ENCODE measurements around the gene AMIGO1. TPM values are rescaled to one million over a fixed set of nuclear protein-coding genes. Genes with fewer than 3 reads are reported as not detected.

AMIGO1 gene
- polyA plus RNA-seq, 3 donors = 0.05 to 0.26 (median 0.07) TPM

DNA sequence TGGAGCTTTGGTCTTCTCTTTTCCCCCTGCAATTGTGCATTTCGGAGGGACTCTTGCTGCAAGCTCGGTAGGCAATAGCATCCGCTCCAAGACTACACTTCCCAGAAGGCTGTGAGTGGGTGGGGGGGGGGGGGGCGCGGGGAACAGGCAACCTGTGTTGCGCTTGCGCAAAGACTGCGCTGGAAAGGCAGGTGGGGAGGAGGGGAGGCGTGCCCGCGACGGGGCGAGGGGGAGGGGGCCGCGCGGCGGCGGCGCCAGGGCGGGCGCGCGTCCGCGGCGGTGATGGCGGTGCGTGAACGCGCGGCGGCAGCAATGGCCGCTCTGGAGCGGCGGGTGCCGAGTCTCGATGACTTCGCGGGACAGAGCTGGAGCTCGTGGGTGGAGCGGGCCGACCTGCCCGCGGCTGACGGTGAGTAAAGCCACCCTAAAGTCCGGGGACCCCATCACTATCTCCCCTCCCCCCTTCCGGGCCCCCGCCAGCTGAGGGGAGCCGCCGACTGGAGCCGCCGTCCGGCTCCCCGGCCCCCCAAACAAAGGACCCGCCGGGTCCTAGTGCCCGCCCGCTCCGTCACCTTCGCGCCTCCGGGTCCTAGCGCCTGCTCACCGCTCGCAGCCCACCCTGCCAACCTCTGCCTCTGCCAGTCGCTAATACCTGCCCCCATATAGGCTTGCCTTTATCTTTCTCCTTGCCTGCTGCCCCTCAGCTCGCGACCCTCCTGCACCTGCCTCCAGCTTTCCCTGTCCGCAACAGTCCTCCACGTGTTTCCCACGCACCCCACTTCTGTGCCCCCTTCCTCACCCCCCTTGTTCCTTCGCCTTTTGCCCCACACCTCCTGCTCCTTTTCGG is 25.6 kb downstream of the AMIGO1 start, which contains the start of gene ATXN7L2:
TSS of gene ATXN7L2 (plus strand) at position 234 of the 847 bp plus-strand sequence. CDS start at position 283, 49 bp downstream.
- Histone ChIP-seq H3K4me2 (replicated peaks; ENCODE audit: extremely low read depth, low read length, poor library complexity, severe bottlenecking) (peak within 1 kb of the TSS; percentile 100), H3K36me3 (replicated peaks in 1 of 2; ENCODE audit: control insufficient read depth in 1 of 2, insufficient read depth in 2 of 2, low read length in 2 of 2) (no peaks in the 10 kb centered on the region), H3K79me2 (ENCODE audit: insufficient read depth, low read length) (no peaks in the 10 kb centered on the region), H3K4me1 (ENCODE audit: control insufficient read depth in 1 of 2, insufficient read depth in 2 of 2, low read length in 2 of 2) (peaks cover 17 to 19% of the 10 kb centered on the region in 2 donors), H3K27ac (ENCODE audit: low read depth in 1 of 2, low read length in 2 of 2) (peak within 1 kb of the TSS; percentile 71 to 88), H3K27me3 (ENCODE audit: control insufficient read depth in 2 of 2, insufficient read depth in 2 of 2, low read length in 2 of 2) (peaks cover 8 to 31% of the 10 kb centered on the region in 2 donors), H4K20me1 (ENCODE audit: insufficient read depth, low read length) (no peaks in the 10 kb centered on the region), H2AFZ (ENCODE audit: insufficient read depth, low read depth, low read length, poor library complexity, severe bottlenecking) (peak within 1 kb of the TSS; percentile 100), H3K9me3 (replicated peaks in 1 of 2; ENCODE audit: control insufficient read depth in 1 of 2, insufficient read depth in 1 of 2, low read length in 2 of 2) (no peaks in the 10 kb centered on the region), H3K9ac (ENCODE audit: insufficient read depth, low read length, poor library complexity, severe bottlenecking) (peak within 1 kb of the TSS; percentile 93), H3K4me3 (replicated peaks in 1 of 3; ENCODE audit: low read depth in 2 of 3, low read length in 3 of 3) (peak within 1 kb of the TSS; percentile 59 to 93 (median 77))
- WGBS (ENCODE audit: insufficient coverage) = under 1% methylated on average over 66 of the region's 73 CpGs
- TF ChIP-seq, protein P1, sequence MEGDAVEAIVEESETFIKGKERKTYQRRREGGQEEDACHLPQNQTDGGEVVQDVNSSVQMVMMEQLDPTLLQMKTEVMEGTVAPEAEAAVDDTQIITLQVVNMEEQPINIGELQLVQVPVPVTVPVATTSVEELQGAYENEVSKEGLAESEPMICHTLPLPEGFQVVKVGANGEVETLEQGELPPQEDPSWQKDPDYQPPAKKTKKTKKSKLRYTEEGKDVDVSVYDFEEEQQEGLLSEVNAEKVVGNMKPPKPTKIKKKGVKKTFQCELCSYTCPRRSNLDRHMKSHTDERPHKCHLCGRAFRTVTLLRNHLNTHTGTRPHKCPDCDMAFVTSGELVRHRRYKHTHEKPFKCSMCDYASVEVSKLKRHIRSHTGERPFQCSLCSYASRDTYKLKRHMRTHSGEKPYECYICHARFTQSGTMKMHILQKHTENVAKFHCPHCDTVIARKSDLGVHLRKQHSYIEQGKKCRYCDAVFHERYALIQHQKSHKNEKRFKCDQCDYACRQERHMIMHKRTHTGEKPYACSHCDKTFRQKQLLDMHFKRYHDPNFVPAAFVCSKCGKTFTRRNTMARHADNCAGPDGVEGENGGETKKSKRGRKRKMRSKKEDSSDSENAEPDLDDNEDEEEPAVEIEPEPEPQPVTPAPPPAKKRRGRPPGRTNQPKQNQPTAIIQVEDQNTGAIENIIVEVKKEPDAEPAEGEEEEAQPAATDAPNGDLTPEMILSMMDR (IDR thresholded peaks at IDR 0.05) = no peak
- Mint-ChIP-seq H3K9me3 (no peaks in the 10 kb centered on the region), H3K27ac (peak within 1 kb of the TSS; percentile 75 to 94 (median 88)), H3K4me1 (peaks cover 27% of the 10 kb centered on the region), H3K4me3 (peak within 1 kb of the TSS; percentile 89 to 97), H3K36me3 (peaks cover 10 to 17% of the 10 kb centered on the region in 2 donors), H3K27me3 (ENCODE audit: low read depth in 3 of 3) (peaks cover 30 to 38% (median 31%) of the 10 kb centered on the region in 3 donors)
- peak; percentile 88 to 92 (median 88) for DNase-seq
- intact Hi-C loops (cut with micrococcal nuclease) = loop anchor here (2.0 to 5.0 kb wide), 2 partner anchors 57 kb away; partner anchors contain the start of gene PSMA5 (in 2 of the 2)

- H2AFZ ChIP-seq (ENCODE audit: insufficient read depth, low read depth, low read length, poor library complexity, severe bottlenecking) = peak overlapping the region; percentile 100
- 6% methylated on average over 16 of the region's 29 CpGs for WGBS (ENCODE audit: insufficient coverage)
These were observed 26.5 kb downstream of the AMIGO1 start for GRCh38 chr1:109482791-109483671.

More at GRCh38 chr1:109482791-109483671, 26.5 kb downstream of the AMIGO1 start:
- Histone ChIP-seq H3K4me2 (replicated peaks; ENCODE audit: extremely low read depth, low read length, poor library complexity, severe bottlenecking) (peak overlapping the region; percentile 100), H3K27ac (ENCODE audit: low read depth in 1 of 2, low read length in 2 of 2) (no peak overlapping the region), H3K4me1 (ENCODE audit: control insufficient read depth in 1 of 2, insufficient read depth in 2 of 2, low read length in 2 of 2) (peaks cover 24 to 28% of the 10 kb centered on the region in 2 donors), H3K9me3 (replicated peaks in 1 of 2; ENCODE audit: control insufficient read depth in 1 of 2, insufficient read depth in 1 of 2, low read length in 2 of 2) (no peaks in the 10 kb centered on the region), H3K9ac (ENCODE audit: insufficient read depth, low read length, poor library complexity, severe bottlenecking) (peak overlapping the region; percentile 44), H3K79me2 (ENCODE audit: insufficient read depth, low read length) (no peaks in the 10 kb centered on the region), H4K20me1 (ENCODE audit: insufficient read depth, low read length) (no peaks in the 10 kb centered on the region), H3K36me3 (replicated peaks in 1 of 2; ENCODE audit: control insufficient read depth in 1 of 2, insufficient read depth in 2 of 2, low read length in 2 of 2) (no peaks in the 10 kb centered on the region), H3K4me3 (replicated peaks in 1 of 3; ENCODE audit: low read depth in 2 of 3, low read length in 3 of 3) (peak overlapping the region; percentile 53 to 93 (median 66)), H3K27me3 (ENCODE audit: control insufficient read depth in 2 of 2, insufficient read depth in 2 of 2, low read length in 2 of 2) (peaks cover 8 to 31% of the 10 kb centered on the region in 2 donors)
- peak overlapping the region; percentile 89 to 97 for H3K4me3 Mint-ChIP-seq
- no peaks in the 10 kb centered on the region for H3K9me3 Mint-ChIP-seq
- H3K36me3 Mint-ChIP-seq = peaks cover 6 to 11% of the 10 kb centered on the region in 2 donors
- intact Hi-C loops (cut with micrococcal nuclease) = loop anchor here (2.0 to 5.0 kb wide), 2 partner anchors 56 kb away; partner anchors contain the start of gene PSMA5 (in 2 of the 2)
- peak overlapping the region in 2 of 7 donors; percentile 40 to 56 for H3K27ac Mint-ChIP-seq
- H3K4me1 Mint-ChIP-seq = peaks cover 36% of the 10 kb centered on the region
- H3K27me3 Mint-ChIP-seq (ENCODE audit: low read depth in 3 of 3) = peaks cover 32 to 38% (median 35%) of the 10 kb centered on the region in 3 donors
- TF ChIP-seq, protein P1 (IDR thresholded peaks at IDR 0.05) = no peak
- no peak for DNase-seq

All from CD14-positive monocyte (primary cell).